ENCODE results near the gene PSMB9.
A peak's percentile ranks its signal among the peaks of the same experiment; 100 is the strongest.

PSMB9 gene

GRCh38 chr6:32852018-32852843 is 1.8 kb upstream of the PSMB9 start:
- TF ChIP-seq, protein P1, sequence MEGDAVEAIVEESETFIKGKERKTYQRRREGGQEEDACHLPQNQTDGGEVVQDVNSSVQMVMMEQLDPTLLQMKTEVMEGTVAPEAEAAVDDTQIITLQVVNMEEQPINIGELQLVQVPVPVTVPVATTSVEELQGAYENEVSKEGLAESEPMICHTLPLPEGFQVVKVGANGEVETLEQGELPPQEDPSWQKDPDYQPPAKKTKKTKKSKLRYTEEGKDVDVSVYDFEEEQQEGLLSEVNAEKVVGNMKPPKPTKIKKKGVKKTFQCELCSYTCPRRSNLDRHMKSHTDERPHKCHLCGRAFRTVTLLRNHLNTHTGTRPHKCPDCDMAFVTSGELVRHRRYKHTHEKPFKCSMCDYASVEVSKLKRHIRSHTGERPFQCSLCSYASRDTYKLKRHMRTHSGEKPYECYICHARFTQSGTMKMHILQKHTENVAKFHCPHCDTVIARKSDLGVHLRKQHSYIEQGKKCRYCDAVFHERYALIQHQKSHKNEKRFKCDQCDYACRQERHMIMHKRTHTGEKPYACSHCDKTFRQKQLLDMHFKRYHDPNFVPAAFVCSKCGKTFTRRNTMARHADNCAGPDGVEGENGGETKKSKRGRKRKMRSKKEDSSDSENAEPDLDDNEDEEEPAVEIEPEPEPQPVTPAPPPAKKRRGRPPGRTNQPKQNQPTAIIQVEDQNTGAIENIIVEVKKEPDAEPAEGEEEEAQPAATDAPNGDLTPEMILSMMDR (IDR thresholded peaks at IDR 0.05; ENCODE audit: insufficient read depth, missing control alignments) = no peak
- FAIRE-seq (no peak), DNase-seq (ENCODE audit: insufficient read length, low spot score) (no peak)

- TF ChIP-seq, protein P1 (IDR thresholded peaks at IDR 0.05; ENCODE audit: insufficient read depth, missing control alignments) = no peak
- DNase-seq (ENCODE audit: insufficient read length, low spot score) (peak; percentile 35), FAIRE-seq (no peak)
These were observed 1.0 kb upstream of the PSMB9 start for GRCh38 chr6:32852844-32853540.

DNA sequence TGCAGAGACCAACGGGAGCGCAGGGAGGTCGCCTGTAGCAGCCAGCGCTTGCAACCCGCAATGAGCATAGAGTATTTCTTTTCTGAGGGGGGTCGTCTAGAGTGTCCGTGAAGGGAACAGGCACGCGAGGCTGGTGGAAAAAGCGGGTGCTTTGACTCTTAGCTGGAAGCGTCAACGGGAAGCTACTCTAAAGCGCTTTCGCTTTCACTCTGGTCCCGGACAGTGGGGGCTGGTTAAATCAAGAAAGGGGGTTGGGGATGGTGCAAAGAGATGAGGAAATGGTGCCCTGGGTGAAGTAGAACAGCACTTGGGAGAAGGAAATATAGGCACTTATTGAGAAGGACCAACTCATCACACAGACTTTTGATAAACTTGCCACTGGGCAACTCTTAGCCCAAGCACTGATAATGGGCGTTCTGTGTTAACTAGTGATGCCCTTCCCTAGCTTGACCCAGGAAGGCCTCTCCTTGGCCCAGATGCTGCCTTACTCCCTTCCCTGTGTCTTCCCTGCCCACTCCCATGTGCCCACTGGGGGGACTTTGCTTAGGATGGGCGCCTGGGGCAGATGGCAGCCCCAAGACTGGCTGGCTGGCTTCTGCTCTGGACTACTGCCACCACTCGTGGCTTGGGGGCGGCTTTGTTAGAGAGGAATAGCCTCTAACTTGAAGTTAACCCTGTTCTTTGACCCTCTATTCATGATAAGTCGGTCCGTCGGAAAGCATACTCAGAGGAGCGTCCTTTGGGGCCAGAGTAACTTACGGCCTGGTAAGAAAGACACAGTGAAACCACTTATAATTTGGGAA is 585 bp downstream of the PSMB9 start:
- DNase-seq (ENCODE audit: insufficient read length, low spot score) (no peak), FAIRE-seq (no peak)
- TF ChIP-seq, protein P1 (IDR thresholded peaks at IDR 0.05; ENCODE audit: insufficient read depth, missing control alignments) = no peak

- no peak for FAIRE-seq
- TF ChIP-seq, protein P1 (IDR thresholded peaks at IDR 0.05; ENCODE audit: insufficient read depth, missing control alignments) = no peak
- no peak for DNase-seq (ENCODE audit: insufficient read length, low spot score)
These were observed 1.6 kb downstream of the PSMB9 start for GRCh38 chr6:32855467-32856174.

GRCh38 chr6:32857156-32857891 is 3.3 kb downstream of the PSMB9 start:
- no peak for FAIRE-seq

More at GRCh38 chr6:32857156-32857891, 3.3 kb downstream of the PSMB9 start:
- DNase-seq (ENCODE audit: insufficient read length, low spot score) = no peak
- TF ChIP-seq, protein P1 (IDR thresholded peaks at IDR 0.05; ENCODE audit: insufficient read depth, missing control alignments) = no peak
